HUES48 (cell line): ENCODE measurements around the gene DTX3.
"Not testable (repeated sequence)": the region's sequence is repeated elsewhere in the genome, so short reads cannot be mapped to it uniquely, and the experiment has no call there.

ENCODE experiments used
- H3K27ac ChIP-seq: one replicate; pipeline ENCODE4 v1.7.0; 2013; ENCODE audit warnings: low read depth, low read length, inconsistent platforms
- H3K27me3 ChIP-seq: 2 replicates; pipeline ENCODE4 v1.6.1; 2013; ENCODE audit warnings: mild to moderate bottlenecking, low read length; ENCODE audit not compliant: control insufficient read depth, insufficient read depth
- H3K36me3 ChIP-seq: 2 replicates; pipeline ENCODE4 v1.6.1; 2013; ENCODE audit warnings: low read length; ENCODE audit not compliant: control insufficient read depth, insufficient read depth
- H3K4me1 ChIP-seq: 2 replicates; pipeline ENCODE4 v1.6.1; 2013; ENCODE audit warnings: mild to moderate bottlenecking, low read length; ENCODE audit not compliant: control insufficient read depth, insufficient read depth
- H3K4me3 ChIP-seq: 2 replicates; pipeline ENCODE4 v1.5.1; 2013; ENCODE audit warnings: mild to moderate bottlenecking, low read depth, low read length
- H3K9ac ChIP-seq: 2 replicates; pipeline ENCODE4 v1.6.1; 2013; ENCODE audit warnings: mild to moderate bottlenecking, low read depth, low read length, moderate library complexity
- H3K9me3 ChIP-seq: 2 replicates; pipeline ENCODE4 v1.6.1; 2013; ENCODE audit warnings: low read length; ENCODE audit not compliant: control insufficient read depth, insufficient read depth

DTX3 gene

DNA sequence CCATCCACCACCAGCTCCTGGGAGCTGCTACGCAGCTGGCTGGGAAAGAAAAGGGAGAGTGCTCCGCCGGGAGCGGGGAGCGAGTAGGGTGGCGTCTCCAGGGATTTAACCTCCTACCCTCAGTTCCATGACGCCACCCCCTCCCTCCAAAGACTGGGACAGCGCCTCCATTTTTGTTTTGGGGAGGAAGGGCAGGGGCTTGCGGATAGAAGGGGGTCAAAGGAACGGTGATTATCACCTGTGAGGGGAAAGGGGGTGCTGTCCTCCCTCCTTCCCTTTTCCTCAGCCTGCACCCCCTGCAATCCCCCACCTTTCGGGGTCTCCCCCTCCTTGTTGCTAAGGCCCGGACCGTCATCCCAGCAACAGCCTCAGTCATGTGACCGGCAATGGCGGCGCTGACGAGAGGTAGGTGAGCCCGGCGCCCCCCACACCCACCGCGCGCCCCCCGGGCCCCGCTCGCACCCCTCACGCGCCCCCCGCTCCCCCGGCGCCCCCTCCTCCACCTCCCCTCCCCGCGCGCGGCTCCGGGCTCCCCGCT, at the start of gene DTX3:
Gene DTX3, plus strand, starts transcription at position 371 of the 538 bp plus-strand sequence. CDS start 1,694 bp downstream, outside the sequence.
- Histone ChIP-seq H3K36me3 (peaks cover 53% of the 10 kb centered on the region), H3K9ac (peak within 1 kb of the TSS; percentile 81), H3K4me3 (peak within 1 kb of the TSS; percentile 92), H3K4me1 (peaks cover 31% of the 10 kb centered on the region), H3K27ac (peak within 1 kb of the TSS; percentile 68), H3K27me3 (no peaks in the 10 kb centered on the region), H3K9me3 (no peaks in the 10 kb centered on the region)

DNA sequence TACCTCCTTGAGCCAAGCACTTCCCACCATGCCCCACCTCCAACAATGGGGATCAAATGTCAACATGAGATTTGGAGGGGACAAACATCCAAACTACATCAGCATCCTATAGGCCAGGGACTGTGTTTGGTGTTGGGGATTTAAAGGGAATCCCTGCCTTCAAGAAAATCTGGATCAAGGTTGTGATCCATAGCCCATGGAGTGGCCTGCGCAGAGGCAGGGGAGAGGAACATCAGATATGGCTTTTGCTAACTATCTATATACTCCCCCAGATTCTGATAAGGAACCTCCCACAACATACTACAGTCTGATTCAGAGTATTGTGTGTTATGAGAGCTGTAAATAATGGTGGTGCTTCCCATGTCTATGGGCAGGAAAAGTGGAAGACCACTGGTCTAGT, 49.7 kb upstream of the DTX3 start:
- no peak overlapping the region for H3K4me3 ChIP-seq
- H3K27ac ChIP-seq = no peak overlapping the region
- peaks cover 3% of the 10 kb centered on the region; the same call in 1 of the 2 replicates for H3K36me3 ChIP-seq
- H3K9ac ChIP-seq = no peak overlapping the region
- peaks cover 9% of the 10 kb centered on the region; the same call in 1 of the 2 replicates for H3K4me1 ChIP-seq
- no peaks in the 10 kb centered on the region for H3K27me3 ChIP-seq
- H3K9me3 ChIP-seq = no peaks in the 10 kb centered on the region

DNA sequence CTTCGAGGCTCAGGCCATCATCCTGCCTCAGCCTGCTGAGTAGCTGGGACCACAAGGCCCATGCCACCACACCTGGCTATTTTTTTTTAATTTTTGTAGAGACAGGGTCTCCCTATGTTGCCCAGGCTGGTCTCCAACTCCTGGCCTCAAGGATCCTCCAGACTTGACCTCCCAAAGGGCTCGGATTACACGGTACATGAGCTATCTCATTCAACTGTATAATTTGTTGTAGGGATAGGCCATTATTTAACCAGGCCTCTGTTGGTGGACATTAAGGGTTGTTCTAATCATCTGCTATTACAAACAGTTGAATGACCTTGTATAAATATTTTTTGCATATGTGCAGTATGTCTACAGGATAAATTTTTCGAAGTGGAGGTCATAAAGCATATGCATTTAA, 45.8 kb upstream of the DTX3 start:
- Histone ChIP-seq H3K27me3 (no peaks in the 10 kb centered on the region), H3K27ac (no peak overlapping the region), H3K4me1 (no peaks in the 10 kb centered on the region), H3K9me3 (no peaks in the 10 kb centered on the region), H3K36me3 (peaks cover 11% of the 10 kb centered on the region), H3K4me3 (no peak overlapping the region), H3K9ac (no peak overlapping the region)

- Histone ChIP-seq H3K36me3 (peaks cover 22% of the 10 kb centered on the region), H3K27ac (no peak overlapping the region), H3K9ac (no peak overlapping the region), H3K9me3 (no peaks in the 10 kb centered on the region), H3K27me3 (no peaks in the 10 kb centered on the region), H3K4me3 (no peak overlapping the region), H3K4me1 (no peaks in the 10 kb centered on the region)
Measured at GRCh38 chr12:57560516-57560915, 44.1 kb upstream of the DTX3 start.

- H3K27me3 ChIP-seq, H3K9me3 ChIP-seq, H3K4me1 ChIP-seq, H3K27ac ChIP-seq, H3K9ac ChIP-seq, H3K4me3 ChIP-seq: not testable (repeated sequence)
- H3K36me3 ChIP-seq = peaks cover 22% of the 10 kb centered on the region
Measured at GRCh38 chr12:57561117-57561516, 43.5 kb upstream of the DTX3 start.

DNA sequence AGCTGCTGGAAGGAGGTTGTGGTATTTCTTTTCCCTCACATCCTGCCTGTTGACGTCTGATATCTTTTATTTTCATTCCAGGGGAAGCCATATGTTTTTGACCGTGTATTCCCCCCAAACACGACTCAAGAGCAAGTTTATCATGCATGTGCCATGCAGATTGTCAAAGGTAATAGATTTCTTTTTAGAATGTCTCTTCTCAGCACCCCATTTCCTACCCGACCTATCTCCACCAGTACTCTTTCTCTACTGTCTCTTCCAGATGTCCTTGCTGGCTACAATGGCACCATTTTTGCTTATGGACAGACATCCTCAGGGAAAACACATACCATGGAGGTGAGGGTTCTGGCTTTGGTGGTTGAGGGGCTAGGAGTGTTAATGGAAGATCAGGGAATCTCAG, 41.3 kb upstream of the DTX3 start:
- Histone ChIP-seq H3K9ac (no peak overlapping the region), H3K27ac (no peak overlapping the region), H3K4me1 (no peaks in the 10 kb centered on the region), H3K36me3 (peaks cover 22% of the 10 kb centered on the region), H3K9me3 (no peaks in the 10 kb centered on the region), H3K27me3 (no peaks in the 10 kb centered on the region), H3K4me3 (no peak overlapping the region)

- no peaks in the 10 kb centered on the region for H3K9me3 ChIP-seq
- H3K9ac ChIP-seq = no peak overlapping the region
- no peak overlapping the region for H3K4me3 ChIP-seq
- H3K4me1 ChIP-seq = no peaks in the 10 kb centered on the region
- H3K36me3 ChIP-seq = peaks cover 31% of the 10 kb centered on the region
- no peaks in the 10 kb centered on the region for H3K27me3 ChIP-seq
- no peak overlapping the region for H3K27ac ChIP-seq
Measured at GRCh38 chr12:57564178-57564740, 40.4 kb upstream of the DTX3 start.

DNA sequence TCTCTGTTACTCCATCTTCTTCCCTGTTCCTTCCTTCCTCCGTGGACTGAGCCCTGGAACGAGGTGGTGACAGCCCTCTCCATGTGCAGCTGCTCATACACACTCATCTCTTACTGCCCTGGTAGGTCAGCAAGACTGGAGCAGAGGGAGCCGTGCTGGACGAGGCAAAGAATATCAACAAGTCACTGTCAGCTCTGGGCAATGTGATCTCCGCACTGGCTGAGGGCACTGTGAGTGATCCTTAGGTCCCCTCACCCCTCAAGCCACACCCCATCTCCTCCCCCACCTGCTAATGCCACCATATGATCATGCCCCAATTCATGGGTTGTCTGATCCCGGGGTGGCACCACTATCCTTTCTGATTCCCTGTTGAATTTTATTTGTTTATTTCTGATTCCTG, 35.8 kb upstream of the DTX3 start:
- H3K4me1 ChIP-seq = no peaks in the 10 kb centered on the region
- H3K4me3 ChIP-seq = no peak overlapping the region
- H3K27me3 ChIP-seq = no peaks in the 10 kb centered on the region
- no peak overlapping the region for H3K27ac ChIP-seq
- no peaks in the 10 kb centered on the region for H3K9me3 ChIP-seq
- H3K36me3 ChIP-seq = peaks cover 60% of the 10 kb centered on the region
- no peak overlapping the region for H3K9ac ChIP-seq

GRCh38 chr12:57569858-57570257, 34.8 kb upstream of the DTX3 start:
- Histone ChIP-seq H3K27me3 (no peaks in the 10 kb centered on the region), H3K27ac (no peak overlapping the region), H3K36me3 (peaks cover 54% of the 10 kb centered on the region)

DNA sequence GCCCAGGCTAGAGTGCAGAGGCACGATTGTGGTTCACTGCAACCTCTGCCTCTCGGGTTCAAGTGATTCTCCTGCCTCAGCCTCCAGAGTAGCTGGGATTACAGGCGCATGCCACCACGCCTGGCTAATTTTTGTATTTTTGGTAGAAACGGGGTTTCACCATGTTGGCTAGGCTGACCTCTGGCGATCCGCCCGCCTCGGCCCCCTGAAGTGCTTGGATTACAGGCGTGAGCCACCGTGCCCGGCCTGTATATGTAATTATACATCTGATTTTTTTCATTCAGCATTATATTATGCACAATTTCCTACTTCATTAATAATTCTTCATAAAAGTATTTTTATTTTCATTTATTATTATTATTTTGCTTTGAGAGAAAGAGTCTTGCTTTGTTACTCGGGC, 34.2 kb upstream of the DTX3 start:
- H3K9ac ChIP-seq, H3K27ac ChIP-seq, H3K4me1 ChIP-seq, H3K4me3 ChIP-seq, H3K9me3 ChIP-seq, H3K27me3 ChIP-seq: not testable (repeated sequence)
- peaks cover 59% of the 10 kb centered on the region for H3K36me3 ChIP-seq

More at GRCh38 chr12:57569858-57570257, 34.8 kb upstream of the DTX3 start:
- H3K4me3 ChIP-seq = no peak overlapping the region
- no peaks in the 10 kb centered on the region for H3K9me3 ChIP-seq
- H3K4me1 ChIP-seq = no peaks in the 10 kb centered on the region
- H3K9ac ChIP-seq = no peak overlapping the region

- Histone ChIP-seq H3K4me3 (no peak overlapping the region), H3K36me3 (peaks cover 76% of the 10 kb centered on the region), H3K9ac (no peak overlapping the region), H3K4me1 (no peaks in the 10 kb centered on the region), H3K27me3 (no peaks in the 10 kb centered on the region), H3K9me3 (no peaks in the 10 kb centered on the region), H3K27ac (no peak overlapping the region)
Measured at GRCh38 chr12:57571926-57572762, 32.5 kb upstream of the DTX3 start.
